Neural progenitor cell (in vitro differentiated cells): ENCODE results near the gene CDKN2B. TPM values are rescaled to one million over a fixed set of nuclear protein-coding genes. Genes with fewer than 3 reads are reported as not detected.

Source experiments
- DNase-seq: peaks from one replicate; pipeline ENCODE4 v3.0.0-alpha.2; 2016; ENCODE audit warnings: low spot score
- H2AFZ ChIP-seq: fragments of 200-600 bp; sonication (generic); replicated peaks from 2 replicates; pipeline ENCODE4 v1.6.1; 2016; ENCODE audit warnings: antibody characterized with exemption
- H3F3A ChIP-seq: fragments of 200-600 bp; sonication (generic); 2 replicates; pipeline ENCODE4 v1.6.1; 2016; ENCODE audit warnings: antibody characterized with exemption, low read depth
- H3K27ac ChIP-seq: fragments of 200-600 bp; sonication (generic); 2 replicates; pipeline ENCODE4 v1.5.1; 2016; ENCODE audit warnings: mild to moderate bottlenecking
- H3K27me3 ChIP-seq: fragments of 200-600 bp; sonication (generic); 2 replicates; pipeline ENCODE4 v1.6.1; 2016; ENCODE audit warnings: mild to moderate bottlenecking, moderate library complexity
- H3K36me3 ChIP-seq: fragments of 200-600 bp; sonication (generic); 2 replicates; pipeline ENCODE4 v1.5.1; 2016
- H3K4me1 ChIP-seq: fragments of 200-600 bp; sonication (generic); 2 replicates; pipeline ENCODE4 v1.6.1; 2016; ENCODE audit warnings: mixed run types
- H3K4me2 ChIP-seq: fragments of 200-600 bp; sonication (generic); 2 replicates; pipeline ENCODE4 v1.6.1; 2016
- H3K4me3 ChIP-seq: fragments of 200-600 bp; sonication (generic); 2 replicates; pipeline ENCODE4 v1.5.1; 2016
- H3K79me2 ChIP-seq: fragments of 200-600 bp; sonication (generic); 2 replicates; pipeline ENCODE4 v1.6.1; 2016; ENCODE audit warnings: low read depth
- H3K9ac ChIP-seq: fragments of 200-600 bp; sonication (generic); 2 replicates; pipeline ENCODE4 v1.6.1; 2016
- H3K9me3 ChIP-seq: fragments of 200-600 bp; sonication (generic); 2 replicates; pipeline ENCODE4 v1.5.1; 2016; ENCODE audit warnings: low read depth
- H4K20me1 ChIP-seq: fragments of 200-600 bp; sonication (generic); 2 replicates; pipeline ENCODE4 v1.6.1; 2016; ENCODE audit warnings: low read depth
- H3K27ac Mint-ChIP-seq: 3 replicates; pipeline ENCODE4 v1.8.0; 2021; ENCODE audit warnings: mixed read lengths
- H3K27me3 Mint-ChIP-seq: 2 replicates; pipeline ENCODE4 v1.8.0; 2022; ENCODE audit warnings: low read depth, mild to moderate bottlenecking, inconsistent platforms, moderate library complexity, mixed read lengths; ENCODE audit not compliant: insufficient read depth
- H3K36me3 Mint-ChIP-seq: 3 replicates; pipeline ENCODE4 v1.8.0; 2021; ENCODE audit warnings: mixed read lengths
- H3K4me1 Mint-ChIP-seq: 3 replicates; pipeline ENCODE4 v1.8.0; 2021; ENCODE audit warnings: mixed read lengths
- H3K4me3 Mint-ChIP-seq: 3 replicates; pipeline ENCODE4 v1.8.0; 2021; ENCODE audit warnings: mild to moderate bottlenecking, moderate library complexity, mixed read lengths
- H3K9me3 Mint-ChIP-seq: 3 replicates; pipeline ENCODE4 v1.8.0; 2020; ENCODE audit warnings: mixed read lengths
- CTCF ChIP-seq: fragments of 200-600 bp; sonication (generic); IDR thresholded peaks from 2 replicates; pipeline ENCODE4 v1.5.1; 2017; ENCODE audit warnings: antibody characterized with exemption, mild to moderate bottlenecking
- EZH2 ChIP-seq: fragments of 200-600 bp; sonication (generic); IDR thresholded peaks from 2 replicates; pipeline ENCODE4 v1.6.1; 2017; ENCODE audit warnings: antibody characterized with exemption, mild to moderate bottlenecking, moderate library complexity
- EZH2phosphoT487 ChIP-seq: fragments of 200-600 bp; sonication (generic); IDR thresholded peaks from 2 replicates; pipeline ENCODE4 v1.6.1; 2017; ENCODE audit warnings: antibody characterized with exemption
- total RNA-seq: library from RNA; depleted of rRNA; stranded (reverse); fragments of >200 nt; gene quantifications from 2 replicates; pipeline ENCODE4 v1.2.3, GENCODE V29; 2015; ENCODE audit warnings: low replicate concordance

The CDKN2B gene
- total RNA-seq, 1 donor from 2014 or later: 0.07 TPM

GRCh38 chr9:22046243-22046885 is 37.3 kb upstream of the CDKN2B start:
- H3K4me1 ChIP-seq: no peaks in the 10 kb centered on the region
- no peaks in the 10 kb centered on the region for H4K20me1 ChIP-seq
- no peak for TF ChIP-seq EZH2
- no peak for TF ChIP-seq CTCF
- no peak for TF ChIP-seq EZH2phosphoT487
- H3F3A ChIP-seq: no peaks in the 10 kb centered on the region
- H3K27me3 ChIP-seq: no peaks in the 10 kb centered on the region
- H2AFZ ChIP-seq: no peak overlapping the region
- Mint-ChIP-seq H3K9me3 (no peaks in the 10 kb centered on the region), H3K27me3 (no peaks in the 10 kb centered on the region), H3K27ac (no peak overlapping the region), H3K4me1 (peaks cover 5% of the 10 kb centered on the region), H3K36me3 (no peaks in the 10 kb centered on the region), H3K4me3 (no peak overlapping the region)
- H3K79me2 ChIP-seq: no peaks in the 10 kb centered on the region
- H3K27ac ChIP-seq: no peak overlapping the region
- H3K9ac ChIP-seq: no peak overlapping the region
- DNase-seq: no peak
- no peak overlapping the region for H3K4me3 ChIP-seq
- H3K4me2 ChIP-seq: no peak overlapping the region
- no peaks in the 10 kb centered on the region for H3K9me3 ChIP-seq
- no peaks in the 10 kb centered on the region for H3K36me3 ChIP-seq

GRCh38 chr9:22045423-22045822 is 36.3 kb upstream of the CDKN2B start:
- H3K79me2 ChIP-seq: no peaks in the 10 kb centered on the region
- Mint-ChIP-seq H3K27ac (no peak overlapping the region), H3K4me3 (no peak overlapping the region), H3K4me1 (peaks cover 3% of the 10 kb centered on the region), H3K9me3 (no peaks in the 10 kb centered on the region), H3K36me3 (no peaks in the 10 kb centered on the region), H3K27me3 (no peaks in the 10 kb centered on the region)
- H2AFZ ChIP-seq: no peak overlapping the region
- H3K9me3 ChIP-seq: no peaks in the 10 kb centered on the region
- H4K20me1 ChIP-seq: no peaks in the 10 kb centered on the region
- H3K27ac ChIP-seq: no peak overlapping the region
- no peak for DNase-seq
- no peak overlapping the region for H3K4me3 ChIP-seq
- no peaks in the 10 kb centered on the region for H3K27me3 ChIP-seq
- no peaks in the 10 kb centered on the region for H3F3A ChIP-seq
- H3K36me3 ChIP-seq: no peaks in the 10 kb centered on the region
- H3K4me1 ChIP-seq: no peaks in the 10 kb centered on the region
- no peak overlapping the region for H3K4me2 ChIP-seq
- TF ChIP-seq EZH2phosphoT487 (no peak), EZH2 (no peak), CTCF (no peak)
- no peak overlapping the region for H3K9ac ChIP-seq

GRCh38 chr9:22044583-22044982 is 35.5 kb upstream of the CDKN2B start:
- no peaks in the 10 kb centered on the region for H3K27me3 Mint-ChIP-seq
- no peak overlapping the region for H3K4me2 ChIP-seq
- H3K9ac ChIP-seq: no peak overlapping the region

More at GRCh38 chr9:22044583-22044982, 35.5 kb upstream of the CDKN2B start:
- Histone ChIP-seq H3K27me3 (no peaks in the 10 kb centered on the region), H3K36me3 (no peaks in the 10 kb centered on the region), H3K79me2 (no peaks in the 10 kb centered on the region), H3K4me1 (no peaks in the 10 kb centered on the region), H3K4me3 (no peak overlapping the region), H3K27ac (no peak overlapping the region), H4K20me1 (no peaks in the 10 kb centered on the region), H3K9me3 (no peaks in the 10 kb centered on the region), H3F3A (no peaks in the 10 kb centered on the region), H2AFZ (no peak overlapping the region)
- H3K4me1 Mint-ChIP-seq: peaks cover 3% of the 10 kb centered on the region
- H3K36me3 Mint-ChIP-seq: no peaks in the 10 kb centered on the region
- no peak for DNase-seq
- H3K27ac Mint-ChIP-seq: no peak overlapping the region
- H3K4me3 Mint-ChIP-seq: no peak overlapping the region
- TF ChIP-seq EZH2 (no peak), EZH2phosphoT487 (no peak), CTCF (no peak)
- H3K9me3 Mint-ChIP-seq: no peaks in the 10 kb centered on the region
